Upper lobe of left lung (tissue), 6 donors: ENCODE measurements around the gene PCARE. TPM values are rescaled to one million over a fixed set of nuclear protein-coding genes. Genes with fewer than 3 reads are reported as not detected.

Experiments
- ATAC-seq, 2 donors: fragments of 200-7000 bp; cut with Tn5 transposase; one replicate each; pipeline ENCODE4 v1.9.1; 2022; ENCODE audit warnings: mild to moderate bottlenecking in 2 of 2, moderate library complexity in 2 of 2; ENCODE audit not compliant: low FRiP score in 2 of 2
- DNase-seq, 2 donors: peaks; one replicate each; pipeline ENCODE4 v3.0.0-alpha.2; 2019 to 2020
- H3K27ac ChIP-seq, 4 donors: fragments of 200-600 bp; sonication (generic); one replicate each; pipeline ENCODE4 v1.5.1; 2016 to 2019
- H3K27me3 ChIP-seq, 4 donors: fragments of 200-600 bp; sonication (generic); one replicate each; pipeline ENCODE4 v1.5.1; 2017 to 2019
- H3K36me3 ChIP-seq, 4 donors: fragments of 200-600 bp; sonication (generic); one replicate each; pipeline ENCODE4 v1.5.1; 2016 to 2019
- H3K4me1 ChIP-seq, 4 donors: fragments of 200-600 bp; sonication (generic); one replicate each; pipeline ENCODE4 v1.5.1; 2018 to 2019
- H3K4me3 ChIP-seq, 4 donors: fragments of 200-600 bp; sonication (generic); one replicate each; pipeline ENCODE4 v1.5.1; 2017 to 2019; ENCODE audit warnings: mild to moderate bottlenecking in 2 of 4, moderate library complexity in 1 of 4
- H3K9me3 ChIP-seq, 4 donors: fragments of 200-600 bp; sonication (generic); one replicate each; pipeline ENCODE4 v1.5.1; 2018 to 2019
- EP300 ChIP-seq, 4 donors: sonication (generic); formaldehyde crosslinking; IDR thresholded peaks; one replicate each; pipeline ENCODE4 v1.5.1; 2017; ENCODE audit warnings: antibody characterized with exemption in 4 of 4, control low read depth in 2 of 4
- POLR2A ChIP-seq, 4 donors: fragments of 450-650 bp; IDR thresholded peaks; one replicate each; pipeline ENCODE4 v1.5.1; 2016 to 2017; ENCODE audit warnings: antibody characterized with exemption in 4 of 4, mild to moderate bottlenecking in 2 of 4
- POLR2AphosphoS5 ChIP-seq, 2 donors: sonication (generic); formaldehyde crosslinking; IDR thresholded peaks; one replicate each; pipeline ENCODE4 v1.5.1; 2017; ENCODE audit warnings: antibody characterized with exemption in 2 of 2
- WGBS, 2 donors: methylation state at CpG; one replicate each; pipeline ENCODE4 v1.1.5; 2017 to 2018; 5-methylcytosine and 5-hydroxymethylcytosine counted together
- total RNA-seq, 6 donors: library from RNA; depleted of rRNA in 4 of 6; stranded (reverse); fragments of >200 nt in 4 of 6; gene quantifications; one replicate each; pipeline versions ENCODE4 v1.1.0 to v1.2.1, GENCODE V29; 2016 to 2021
- TF ChIP-seq, protein P1 (sequence below), 6 experiments: fragments of 450-650 bp in 4 of 6; fragments of 200-600 bp in 2 of 6; sonication (generic) in 2 of 6; IDR thresholded peaks; one replicate each; pipeline ENCODE4 v1.5.1; 2016 to 2019; ENCODE audit warnings: antibody characterized with exemption in 6 of 6
- donor health status: DM: no; HTN: no; CAD: no; lungs with moderate emphysema.
- donor health status: DM: no; HTN: yes; CAD: no; lungs with severe emphysema.

PCARE gene
- total RNA-seq, 6 donors from 2014 or later: 0.15 to 0.71 (median 0.55) TPM; not detected in 2

DNA sequence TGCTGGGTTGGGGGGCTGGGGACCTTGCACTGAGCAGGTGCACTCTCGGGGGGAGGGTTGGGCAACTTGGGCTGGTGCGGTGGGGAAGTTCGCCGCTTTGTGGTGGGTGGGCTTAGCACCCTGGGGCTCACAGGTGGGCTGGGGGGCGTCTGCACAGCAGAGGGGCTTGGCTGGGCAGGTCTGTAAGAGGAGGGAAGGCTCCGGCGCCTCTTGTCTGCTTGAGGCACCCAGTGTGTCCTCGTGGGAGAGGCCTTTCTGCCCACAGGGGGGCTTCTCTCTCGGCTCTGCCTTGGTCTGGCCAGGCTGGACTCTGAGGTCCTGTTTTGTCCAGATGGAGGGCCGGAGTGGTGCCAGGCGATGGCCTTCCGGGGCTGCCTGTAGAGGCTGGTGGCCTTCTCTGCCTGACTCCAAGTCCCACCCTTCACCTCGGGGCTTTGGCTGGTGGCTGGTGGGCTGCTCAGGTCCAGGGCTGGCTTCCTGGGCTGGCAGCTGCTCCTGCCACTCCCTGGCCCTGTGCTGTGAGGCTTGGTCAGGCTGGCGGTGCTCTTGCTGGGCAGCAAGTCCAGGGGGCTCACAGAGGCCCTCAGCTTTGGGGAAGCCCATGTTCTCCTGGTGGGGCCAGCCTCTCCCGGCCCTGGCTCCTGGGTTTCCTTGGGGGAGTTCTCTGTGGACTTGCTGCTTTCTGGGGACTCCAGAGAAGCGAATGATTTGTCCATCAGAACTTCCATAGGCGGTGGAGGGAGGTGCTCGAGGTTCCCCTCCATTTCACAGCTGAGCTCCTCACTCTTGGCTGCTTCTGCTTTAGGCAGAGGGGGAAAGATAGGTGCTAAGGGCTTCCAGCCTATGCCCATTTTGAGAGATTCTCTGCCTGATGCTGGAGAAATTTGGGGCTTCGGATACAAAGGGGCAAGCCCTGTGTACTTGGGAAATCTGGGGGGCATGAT is 3.0 kb downstream of the PCARE start:
- DNase-seq (peak in 1 of 2 donors; percentile 66), ATAC-seq (peak in 1 of 2 donors; percentile 3)
- Histone ChIP-seq H3K4me3 (no peak overlapping the region), H3K27me3 (no peaks in the 10 kb centered on the region), H3K4me1 (peaks cover 0 to 10% (median 4%) of the 10 kb centered on the region in 4 donors), H3K36me3 (no peaks in the 10 kb centered on the region), H3K9me3 (no peaks in the 10 kb centered on the region), H3K27ac (no peak overlapping the region)
- TF ChIP-seq POLR2A (IDR thresholded peaks at IDR 0.05) (no peak), EP300 (IDR thresholded peaks at IDR 0.05) (no peak), POLR2AphosphoS5 (IDR thresholded peaks at IDR 0.05) (no peak)
- TF ChIP-seq, protein P1, sequence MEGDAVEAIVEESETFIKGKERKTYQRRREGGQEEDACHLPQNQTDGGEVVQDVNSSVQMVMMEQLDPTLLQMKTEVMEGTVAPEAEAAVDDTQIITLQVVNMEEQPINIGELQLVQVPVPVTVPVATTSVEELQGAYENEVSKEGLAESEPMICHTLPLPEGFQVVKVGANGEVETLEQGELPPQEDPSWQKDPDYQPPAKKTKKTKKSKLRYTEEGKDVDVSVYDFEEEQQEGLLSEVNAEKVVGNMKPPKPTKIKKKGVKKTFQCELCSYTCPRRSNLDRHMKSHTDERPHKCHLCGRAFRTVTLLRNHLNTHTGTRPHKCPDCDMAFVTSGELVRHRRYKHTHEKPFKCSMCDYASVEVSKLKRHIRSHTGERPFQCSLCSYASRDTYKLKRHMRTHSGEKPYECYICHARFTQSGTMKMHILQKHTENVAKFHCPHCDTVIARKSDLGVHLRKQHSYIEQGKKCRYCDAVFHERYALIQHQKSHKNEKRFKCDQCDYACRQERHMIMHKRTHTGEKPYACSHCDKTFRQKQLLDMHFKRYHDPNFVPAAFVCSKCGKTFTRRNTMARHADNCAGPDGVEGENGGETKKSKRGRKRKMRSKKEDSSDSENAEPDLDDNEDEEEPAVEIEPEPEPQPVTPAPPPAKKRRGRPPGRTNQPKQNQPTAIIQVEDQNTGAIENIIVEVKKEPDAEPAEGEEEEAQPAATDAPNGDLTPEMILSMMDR (IDR thresholded peaks at IDR 0.05): no peak
- WGBS, 2 donors: 83 to 87% methylated on average over 9 to 11 of the region's 19 CpGs

- H3K27ac ChIP-seq: no peak overlapping the region
- 77 to 81% methylated on average over 8 to 12 of the region's 12 CpGs for WGBS, 2 donors
- no peak for ATAC-seq
- H3K9me3 ChIP-seq: no peaks in the 10 kb centered on the region
- peak in 1 of 2 donors; percentile 46 for DNase-seq
- H3K4me3 ChIP-seq: no peak overlapping the region
- H3K27me3 ChIP-seq: no peaks in the 10 kb centered on the region
- no peaks in the 10 kb centered on the region for H3K36me3 ChIP-seq
- TF ChIP-seq, protein P1 (IDR thresholded peaks at IDR 0.05): no peak
- TF ChIP-seq POLR2A (IDR thresholded peaks at IDR 0.05) (no peak), POLR2AphosphoS5 (IDR thresholded peaks at IDR 0.05) (no peak), EP300 (IDR thresholded peaks at IDR 0.05) (no peak)
- peaks cover 2 to 14% (median 4%) of the 10 kb centered on the region in 4 donors for H3K4me1 ChIP-seq
Observed at GRCh38 chr2:29070526-29070925, 3.8 kb downstream of the PCARE start.

GRCh38 chr2:29068513-29068912 is 5.8 kb downstream of the PCARE start:
- 64 to 77% methylated on average over 7 of the region's 7 CpGs for WGBS, 2 donors
- ATAC-seq: no peak

DNA sequence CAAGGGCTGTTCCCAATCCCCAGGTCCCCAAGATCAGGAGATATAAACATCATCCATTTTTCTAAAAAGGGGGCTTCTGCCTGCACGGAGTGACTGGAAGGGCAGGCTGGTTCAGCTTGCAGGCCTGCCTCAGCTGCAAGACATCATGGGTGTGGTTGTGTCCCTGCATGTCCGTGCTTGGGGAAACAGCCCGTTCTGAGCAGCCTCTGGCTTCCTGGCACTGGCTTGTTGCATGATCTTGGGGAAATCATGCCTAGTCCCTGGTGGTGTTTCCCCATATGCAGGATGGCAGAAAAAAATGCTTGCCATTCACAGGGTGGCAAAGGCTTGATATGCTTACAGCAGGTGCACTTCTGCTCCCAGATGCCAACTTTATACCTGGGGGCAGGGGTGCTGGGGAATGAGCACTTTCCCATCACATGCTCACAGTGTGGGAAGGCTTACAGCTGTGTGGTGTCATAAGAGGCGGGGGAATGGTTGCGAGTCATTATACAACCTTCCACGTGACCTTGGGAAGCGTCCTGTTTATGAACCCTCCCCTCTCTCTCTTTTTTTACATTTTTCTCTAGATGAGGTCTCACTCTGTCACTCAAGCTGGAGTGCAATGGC is 7.2 kb downstream of the PCARE start:
- H3K9me3 ChIP-seq: no peaks in the 10 kb centered on the region
- TF ChIP-seq, protein P1 (IDR thresholded peaks at IDR 0.05): no peak
- peak in 1 of 4 donors; percentile 10 for TF ChIP-seq POLR2A (IDR thresholded peaks at IDR 0.05)
- 39 to 48% methylated on average over 4 to 7 of the region's 7 CpGs for WGBS, 2 donors
- ATAC-seq (peak in 1 of 2 donors; percentile 45), DNase-seq (peak in 1 of 2 donors; percentile 59)
- H3K36me3 ChIP-seq: no peaks in the 10 kb centered on the region
- peak overlapping the region; percentile 49 to 63 (median 52) for H3K27ac ChIP-seq
- H3K4me1 ChIP-seq: peaks cover 5 to 37% (median 11%) of the 10 kb centered on the region in 4 donors
- H3K27me3 ChIP-seq: no peaks in the 10 kb centered on the region
- no peak overlapping the region for H3K4me3 ChIP-seq

More at GRCh38 chr2:29068513-29068912, 5.8 kb downstream of the PCARE start:
- no peak overlapping the region for H3K27ac ChIP-seq
- no peaks in the 10 kb centered on the region for H3K27me3 ChIP-seq
- H3K36me3 ChIP-seq: no peaks in the 10 kb centered on the region
- DNase-seq: peak in 1 of 2 donors; percentile 78
- H3K9me3 ChIP-seq: no peaks in the 10 kb centered on the region
- no peak overlapping the region for H3K4me3 ChIP-seq
- no peak for TF ChIP-seq POLR2AphosphoS5 (IDR thresholded peaks at IDR 0.05)
- TF ChIP-seq, protein P1 (IDR thresholded peaks at IDR 0.05): no peak
- no peak for TF ChIP-seq EP300 (IDR thresholded peaks at IDR 0.05)
- no peak for TF ChIP-seq POLR2A (IDR thresholded peaks at IDR 0.05)
- H3K4me1 ChIP-seq: peaks cover 5 to 28% (median 8%) of the 10 kb centered on the region in 4 donors
